PC-3 (cell line): ENCODE results near the gene LGI4. TPM values are rescaled to one million over a fixed set of nuclear protein-coding genes. Genes with fewer than 3 reads are reported as not detected.
A peak's percentile ranks its signal among the peaks of the same experiment; 100 is the strongest.

Source experiments
- ATAC-seq: fragments of 200-7000 bp; cut with Tn5 transposase; 2 replicates; pipeline ENCODE4 v1.9.1; 2020; ENCODE audit warnings: mild to moderate bottlenecking, moderate library complexity
- BruUV-seq: library from RNA; stranded (reverse); fragments of 400-500 nt; replicated peaks from 2 replicates; lab custom pipeline; 2021; lab: Mats Ljungman, UMichigan
- CTCF ChIA-PET: fragments of 300-600 bp; sonication (Branson Sonifier 250); formaldehyde crosslinking; loops from one replicate; lab custom pipeline; 2022; ENCODE audit warnings: antibody characterized with exemption; lab: Charles Lee
- POLR2A ChIA-PET: fragments of 300-600 bp; sonication (Branson Sonifier 250); formaldehyde crosslinking; loops from one replicate; lab custom pipeline; 2022; ENCODE audit warnings: antibody characterized with exemption; ENCODE audit not compliant: unreplicated experiment; lab: Charles Lee
- DNase-seq: peaks from one replicate; pipeline ENCODE4 v3.0.0-alpha.2; 2015
- H2AFZ ChIP-seq: fragments of 300-600 bp; sonication (generic); 2 replicates; pipeline ENCODE4 v1.6.0; 2016; ENCODE audit warnings: antibody characterized with exemption, low read length
- H3F3A ChIP-seq: fragments of 300-600 bp; sonication (generic); one replicate; pipeline ENCODE4 v1.6.0; 2017; ENCODE audit warnings: antibody characterized with exemption, low read length, control low read depth, mild to moderate bottlenecking; ENCODE audit not compliant: unreplicated experiment
- H3K27ac ChIP-seq: fragments of 300-600 bp; sonication (generic); 2 replicates; pipeline ENCODE4 v1.5.1; 2016; ENCODE audit warnings: mild to moderate bottlenecking, low read length
- H3K27me3 ChIP-seq: fragments of 300-600 bp; sonication (generic); 2 replicates; pipeline ENCODE4 v1.6.1; 2016; ENCODE audit warnings: low read length, mixed read lengths
- H3K36me3 ChIP-seq: fragments of 300-600 bp; sonication (generic); 2 replicates; pipeline ENCODE4 v1.6.1; 2016; ENCODE audit warnings: low read depth, mixed run types, low read length, mixed read lengths
- H3K4me1 ChIP-seq: fragments of 300-600 bp; sonication (generic); 2 replicates; pipeline ENCODE4 v1.5.1; 2016; ENCODE audit warnings: low read length; ENCODE audit not compliant: insufficient read depth
- H3K4me2 ChIP-seq: fragments of 300-600 bp; sonication (generic); 2 replicates; pipeline ENCODE4 v1.6.0; 2016; ENCODE audit warnings: low read length
- H3K4me3 ChIP-seq: fragments of 300-600 bp; sonication (generic); 2 replicates; pipeline ENCODE4 v1.5.1; 2016; ENCODE audit warnings: mild to moderate bottlenecking, low read length, mixed read lengths
- H3K79me2 ChIP-seq: fragments of 300-600 bp; sonication (generic); 2 replicates; pipeline ENCODE4 v1.6.1; 2017; ENCODE audit warnings: low read length, mixed read lengths
- H3K9ac ChIP-seq: fragments of 300-600 bp; sonication (generic); 2 replicates; pipeline ENCODE4 v1.6.0; 2016; ENCODE audit warnings: mild to moderate bottlenecking, low read length
- H3K9me2 ChIP-seq: fragments of 300-600 bp; sonication (generic); replicated peaks from 2 replicates; pipeline ENCODE4 v1.6.1; 2016; ENCODE audit warnings: mixed run types, low read length, mixed read lengths
- H3K9me3 ChIP-seq: fragments of 300-600 bp; sonication (generic); 2 replicates; pipeline ENCODE4 v1.6.1; 2016; ENCODE audit warnings: low read length, mixed read lengths
- H4K20me1 ChIP-seq: fragments of 300-600 bp; sonication (generic); 2 replicates; pipeline ENCODE4 v1.6.1; 2016; ENCODE audit warnings: low read length, mixed read lengths
- EZH2 ChIP-seq: fragments of 300-600 bp; sonication (generic); IDR thresholded peaks from one replicate; pipeline ENCODE4 v1.6.1; 2017; ENCODE audit warnings: antibody characterized with exemption, mild to moderate bottlenecking, low read length; ENCODE audit not compliant: unreplicated experiment
- EZH2phosphoT487 ChIP-seq: fragments of 300-600 bp; sonication (generic); IDR thresholded peaks from 2 replicates; pipeline ENCODE4 v1.6.1; 2018; ENCODE audit warnings: mild to moderate bottlenecking, antibody characterized with exemption, low read length, borderline replicate concordance
- intact Hi-C: fragments of 100-400 bp; cut with micrococcal nuclease; formaldehyde crosslinking; loops from 2 replicates; pipeline ENCODE4 v1.9.0; 2023
- total RNA-seq: library from RNA; depleted of rRNA; stranded (reverse); fragments of >200 nt; gene quantifications from 2 replicates; pipeline ENCODE4 v1.2.3, GENCODE V29; 2014
- TF ChIP-seq, protein P1 (sequence below): fragments of 300-600 bp; sonication (generic); conservative IDR thresholded peaks from 2 replicates; pipeline ENCODE4 v1.5.1; 2017; ENCODE audit warnings: antibody characterized with exemption, low read depth, mild to moderate bottlenecking, low read length

The LGI4 gene
- total RNA-seq, 1 experiment from 2014 or later: 0.22 TPM

DNA sequence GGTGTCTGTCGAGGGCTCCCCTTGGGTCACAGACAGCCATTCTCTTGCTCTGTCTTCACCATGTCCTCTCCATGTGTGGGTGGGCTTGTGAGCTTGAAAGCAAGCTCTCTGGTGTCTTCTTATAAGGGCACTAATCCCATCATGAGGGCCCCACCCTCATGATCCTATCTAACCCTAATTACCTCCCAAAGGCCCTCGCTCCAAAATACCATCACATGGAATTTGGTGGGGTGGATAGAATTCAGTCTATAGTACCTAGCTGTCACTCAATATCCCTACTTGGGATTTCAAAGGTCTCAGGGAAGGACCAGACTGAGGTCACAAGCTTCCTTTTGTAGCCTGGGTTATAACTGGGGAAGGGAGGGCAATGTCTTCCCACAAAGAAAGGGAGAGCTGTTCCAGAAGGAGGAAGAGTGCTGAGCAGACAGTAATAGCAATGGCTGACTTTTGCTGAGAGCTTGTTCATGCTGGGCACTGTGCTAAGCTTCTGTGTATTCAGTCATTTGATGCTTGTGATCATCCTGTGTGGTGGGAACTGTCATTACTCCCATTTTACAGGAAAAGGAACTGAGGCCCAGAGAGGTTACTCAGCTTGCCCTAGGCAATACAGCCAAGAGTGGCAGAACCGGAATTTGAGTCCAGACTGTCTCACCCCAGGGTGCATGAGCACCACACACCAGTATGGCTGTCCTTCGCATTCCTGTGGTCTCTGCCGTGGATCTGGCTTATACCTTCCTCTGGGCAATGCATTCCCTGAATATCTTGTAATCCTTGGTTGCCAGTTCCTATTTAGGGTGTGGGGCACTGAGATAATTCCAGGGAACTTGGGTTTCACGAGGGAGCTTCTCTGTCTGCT is 27.8 kb upstream of the LGI4 start:
- no peak overlapping the region for H3K4me2 ChIP-seq
- ChIA-PET POLR2A (no interaction called here), CTCF (no interaction called here)
- H3F3A ChIP-seq: no peaks in the 10 kb centered on the region
- intact Hi-C loops: no loop called here
- peaks cover 76% of the 10 kb centered on the region for H3K36me3 ChIP-seq
- BruUV-seq: no TSS peak
- no peaks in the 10 kb centered on the region for H4K20me1 ChIP-seq
- H3K79me2 ChIP-seq: peaks cover 2% of the 10 kb centered on the region; the same call in 1 of the 2 replicates
- H3K9me2 ChIP-seq: no peaks in the 10 kb centered on the region
- no peak for TF ChIP-seq EZH2
- no peak for TF ChIP-seq EZH2phosphoT487
- TF ChIP-seq, protein P1, sequence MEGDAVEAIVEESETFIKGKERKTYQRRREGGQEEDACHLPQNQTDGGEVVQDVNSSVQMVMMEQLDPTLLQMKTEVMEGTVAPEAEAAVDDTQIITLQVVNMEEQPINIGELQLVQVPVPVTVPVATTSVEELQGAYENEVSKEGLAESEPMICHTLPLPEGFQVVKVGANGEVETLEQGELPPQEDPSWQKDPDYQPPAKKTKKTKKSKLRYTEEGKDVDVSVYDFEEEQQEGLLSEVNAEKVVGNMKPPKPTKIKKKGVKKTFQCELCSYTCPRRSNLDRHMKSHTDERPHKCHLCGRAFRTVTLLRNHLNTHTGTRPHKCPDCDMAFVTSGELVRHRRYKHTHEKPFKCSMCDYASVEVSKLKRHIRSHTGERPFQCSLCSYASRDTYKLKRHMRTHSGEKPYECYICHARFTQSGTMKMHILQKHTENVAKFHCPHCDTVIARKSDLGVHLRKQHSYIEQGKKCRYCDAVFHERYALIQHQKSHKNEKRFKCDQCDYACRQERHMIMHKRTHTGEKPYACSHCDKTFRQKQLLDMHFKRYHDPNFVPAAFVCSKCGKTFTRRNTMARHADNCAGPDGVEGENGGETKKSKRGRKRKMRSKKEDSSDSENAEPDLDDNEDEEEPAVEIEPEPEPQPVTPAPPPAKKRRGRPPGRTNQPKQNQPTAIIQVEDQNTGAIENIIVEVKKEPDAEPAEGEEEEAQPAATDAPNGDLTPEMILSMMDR: no peak
- DNase-seq (peak; percentile 87), ATAC-seq (peak; percentile 73)
- H3K27me3 ChIP-seq: no peaks in the 10 kb centered on the region
- peaks cover 5% of the 10 kb centered on the region; the same call in 1 of the 2 replicates for H3K9me3 ChIP-seq
- peaks cover 10% of the 10 kb centered on the region for H3K4me1 ChIP-seq
- no peak overlapping the region for H3K9ac ChIP-seq
- H3K27ac ChIP-seq: peak overlapping the region; percentile 64
- no peak overlapping the region for H2AFZ ChIP-seq
- H3K4me3 ChIP-seq: no peak overlapping the region

DNA sequence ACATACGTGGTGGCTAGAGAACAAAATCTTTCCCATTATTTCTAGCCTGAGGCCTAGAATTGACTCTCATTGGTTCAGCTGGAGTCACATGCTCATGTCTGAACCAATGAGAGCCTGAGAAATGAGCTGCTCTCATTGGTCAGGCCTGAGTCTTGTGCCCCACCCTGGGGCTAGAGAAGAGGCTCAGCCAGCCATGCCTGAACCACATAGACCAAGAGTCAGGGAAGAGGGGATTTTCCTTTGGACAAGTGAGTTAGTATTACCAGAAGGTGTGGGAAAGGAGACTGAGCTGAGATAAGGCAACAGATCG is 26.5 kb upstream of the LGI4 start:
- H4K20me1 ChIP-seq: 0 out of 2 replicates have a peak, but pooled peaks cover 2% of the 10 kb centered on the region
- ATAC-seq: no peak
- H3K9ac ChIP-seq: no peak overlapping the region
- DNase-seq: no peak
- no peaks in the 10 kb centered on the region for H3F3A ChIP-seq
- ChIA-PET POLR2A (no interaction called here), CTCF (no interaction called here)
- no peak overlapping the region for H3K4me2 ChIP-seq
- no peak overlapping the region for H3K27ac ChIP-seq
- H2AFZ ChIP-seq: no peak overlapping the region
- H3K9me3 ChIP-seq: peaks cover 5% of the 10 kb centered on the region; the same call in 1 of the 2 replicates
- H3K27me3 ChIP-seq: no peaks in the 10 kb centered on the region
- peaks cover 15% of the 10 kb centered on the region for H3K79me2 ChIP-seq
- intact Hi-C loops: no loop called here
- peaks cover 1% of the 10 kb centered on the region for H3K4me1 ChIP-seq
- H3K36me3 ChIP-seq: peaks cover 77% of the 10 kb centered on the region
- no peaks in the 10 kb centered on the region for H3K9me2 ChIP-seq
- TF ChIP-seq, protein P1: no peak
- TF ChIP-seq EZH2: no peak
- TF ChIP-seq EZH2phosphoT487: no peak
- BruUV-seq: no TSS peak
- no peak overlapping the region for H3K4me3 ChIP-seq
